ENCODE data around the gene SMYD4. TPM values are rescaled to one million over a fixed set of nuclear protein-coding genes. Genes with fewer than 3 reads are reported as not detected.

The SMYD4 gene
- total RNA-seq, 1 donor, result 10.1 TPM

- H3K4me1 ChIP-seq (ENCODE audit: insufficient read depth, low read length), result peaks cover 39% of the 10 kb centered on the region
- no peak overlapping the region for H3K27ac ChIP-seq (ENCODE audit: low read depth, low read length)
- H2AFZ ChIP-seq (ENCODE audit: low read length), result no peak overlapping the region
- H4K20me1 ChIP-seq (ENCODE audit: insufficient read depth, low read length), result no peaks in the 10 kb centered on the region
- peaks cover 11% of the 10 kb centered on the region for H3K36me3 ChIP-seq (ENCODE audit: insufficient read depth, low read length)
- no peak overlapping the region for H3K4me3 ChIP-seq (ENCODE audit: insufficient read depth, low read length)
- no peaks in the 10 kb centered on the region for H3K9me3 ChIP-seq (ENCODE audit: low read depth, low read length)
- H3K4me2 ChIP-seq (ENCODE audit: insufficient read depth, low read length), result no peak overlapping the region
- H3K27me3 ChIP-seq (ENCODE audit: insufficient read depth, low read length), result no peaks in the 10 kb centered on the region
- H3K79me2 ChIP-seq (ENCODE audit: insufficient read depth, low read length), result no peaks in the 10 kb centered on the region
- no peak for DNase-seq (ENCODE audit: insufficient read length, low spot score, missing footprints)
- no peak for TF ChIP-seq CTCF (IDR thresholded peaks at IDR 0.05; ENCODE audit: extremely low read depth, low read depth, low read length)
These were observed 43.8 kb downstream of the SMYD4 start for GRCh38 chr17:1785930-1786329.

DNA sequence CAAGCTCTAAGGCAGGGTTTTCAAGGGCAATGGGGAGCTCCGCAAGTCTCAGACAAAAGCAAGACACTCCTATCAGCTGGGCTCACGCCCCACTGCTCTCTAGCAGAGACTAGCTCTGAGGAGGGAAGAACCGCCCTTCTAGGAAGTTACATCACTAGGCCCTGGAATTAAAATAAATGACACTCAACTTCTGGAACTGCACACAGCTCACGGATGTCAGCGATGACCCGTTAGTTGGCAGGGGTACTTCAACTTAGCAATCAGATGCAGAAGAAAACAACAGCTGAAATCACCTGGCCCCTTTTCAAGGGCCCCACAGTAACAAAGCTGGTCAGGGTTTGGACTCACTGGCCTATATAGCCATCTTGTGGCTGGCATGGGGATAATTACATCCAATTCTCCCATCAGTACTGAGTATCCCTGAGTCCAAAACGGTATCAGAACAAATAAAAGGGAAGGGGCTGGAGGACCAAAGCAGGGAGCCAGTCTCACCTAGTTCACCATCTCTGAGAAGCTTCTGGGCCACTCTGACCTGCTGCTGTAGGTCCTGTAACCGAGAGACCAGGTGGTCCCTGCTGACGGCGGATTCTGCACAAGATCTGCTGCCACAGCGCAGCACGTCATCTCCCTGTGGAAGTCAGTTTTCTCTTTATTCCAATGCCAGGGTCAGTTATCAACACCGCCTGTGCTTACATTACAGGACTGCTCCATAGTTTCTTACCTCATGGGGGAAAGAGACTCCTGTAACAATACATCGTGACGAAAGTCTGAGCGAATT, 45.7 kb downstream of the SMYD4 start:
- H3K79me2 ChIP-seq (ENCODE audit: insufficient read depth, low read length), result no peaks in the 10 kb centered on the region
- no peaks in the 10 kb centered on the region for H3K27me3 ChIP-seq (ENCODE audit: insufficient read depth, low read length)
- peak overlapping the region; percentile 2 for H2AFZ ChIP-seq (ENCODE audit: low read length)
- TF ChIP-seq CTCF (IDR thresholded peaks at IDR 0.05; ENCODE audit: extremely low read depth, low read depth, low read length), result peak; percentile 88
- H3K4me3 ChIP-seq (ENCODE audit: insufficient read depth, low read length), result no peak overlapping the region
- peaks cover 3% of the 10 kb centered on the region for H4K20me1 ChIP-seq (ENCODE audit: insufficient read depth, low read length)
- H3K9me3 ChIP-seq (ENCODE audit: low read depth, low read length), result no peaks in the 10 kb centered on the region
- peaks cover 11% of the 10 kb centered on the region for H3K36me3 ChIP-seq (ENCODE audit: insufficient read depth, low read length)
- DNase-seq (ENCODE audit: insufficient read length, low spot score, missing footprints), result peak; percentile 86
- H3K27ac ChIP-seq (ENCODE audit: low read depth, low read length), result peak overlapping the region; percentile 75
- H3K4me2 ChIP-seq (ENCODE audit: insufficient read depth, low read length), result peak overlapping the region; percentile 12
- peaks cover 48% of the 10 kb centered on the region for H3K4me1 ChIP-seq (ENCODE audit: insufficient read depth, low read length)

DNA sequence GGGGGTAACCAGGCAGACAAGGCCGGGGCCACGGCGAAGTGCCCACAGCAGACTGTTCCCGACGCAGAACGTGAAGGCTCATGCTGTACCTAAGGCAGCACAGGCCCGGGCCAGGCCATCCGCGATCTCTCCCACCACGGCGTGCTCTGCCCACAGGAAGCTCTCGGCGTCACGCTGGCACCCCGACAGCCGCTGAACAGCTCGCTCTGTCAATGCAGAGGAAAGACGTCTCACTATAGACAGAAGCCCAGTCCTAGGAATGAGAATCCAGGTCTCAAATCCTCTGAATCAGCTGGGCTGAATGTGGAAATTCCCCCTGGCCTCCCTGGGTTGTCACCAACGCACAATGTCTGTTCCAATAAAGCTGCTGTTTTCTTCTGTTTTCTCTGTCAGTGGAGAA, 46.4 kb downstream of the SMYD4 start:
- Histone ChIP-seq H3K9me3 (ENCODE audit: low read depth, low read length) (no peaks in the 10 kb centered on the region), H2AFZ (ENCODE audit: low read length) (peak overlapping the region; percentile 0), H3K36me3 (ENCODE audit: insufficient read depth, low read length) (peaks cover 15% of the 10 kb centered on the region), H3K4me1 (ENCODE audit: insufficient read depth, low read length) (peaks cover 48% of the 10 kb centered on the region), H3K4me3 (ENCODE audit: insufficient read depth, low read length) (peak overlapping the region; percentile 6), H3K4me2 (ENCODE audit: insufficient read depth, low read length) (peak overlapping the region; percentile 12), H3K27me3 (ENCODE audit: insufficient read depth, low read length) (no peaks in the 10 kb centered on the region), H3K27ac (ENCODE audit: low read depth, low read length) (peak overlapping the region; percentile 75), H4K20me1 (ENCODE audit: insufficient read depth, low read length) (peaks cover 3% of the 10 kb centered on the region), H3K79me2 (ENCODE audit: insufficient read depth, low read length) (no peaks in the 10 kb centered on the region)
- peak; percentile 49 for DNase-seq (ENCODE audit: insufficient read length, low spot score, missing footprints)
- TF ChIP-seq CTCF (IDR thresholded peaks at IDR 0.05; ENCODE audit: extremely low read depth, low read depth, low read length), result no peak

DNA sequence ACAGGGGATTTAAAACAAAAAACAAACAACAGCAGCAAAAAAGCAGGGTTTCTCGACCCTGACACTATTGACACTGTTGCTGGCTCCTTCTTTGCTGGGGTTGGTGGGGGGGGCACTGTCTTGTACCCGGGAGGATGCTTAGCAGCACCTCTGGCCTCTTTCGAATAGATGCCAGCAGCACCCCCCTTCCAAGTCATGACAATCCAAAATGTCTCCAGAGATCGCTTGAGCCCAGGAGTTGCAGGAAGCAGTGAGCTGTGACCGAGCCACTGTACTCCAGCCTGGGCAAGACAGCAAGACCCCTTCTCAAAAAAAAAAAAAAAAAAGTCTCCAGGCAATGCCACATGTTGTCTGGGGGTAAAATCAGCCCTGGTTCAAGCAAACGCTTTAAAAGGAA, 47.5 kb downstream of the SMYD4 start:
- H3K4me1 ChIP-seq (ENCODE audit: insufficient read depth, low read length), result peaks cover 40% of the 10 kb centered on the region
- no peak overlapping the region for H2AFZ ChIP-seq (ENCODE audit: low read length)
- no peak overlapping the region for H3K4me3 ChIP-seq (ENCODE audit: insufficient read depth, low read length)
- peaks cover 23% of the 10 kb centered on the region for H3K36me3 ChIP-seq (ENCODE audit: insufficient read depth, low read length)
- no peaks in the 10 kb centered on the region for H3K79me2 ChIP-seq (ENCODE audit: insufficient read depth, low read length)
- peak overlapping the region; percentile 12 for H3K4me2 ChIP-seq (ENCODE audit: insufficient read depth, low read length)
- DNase-seq (ENCODE audit: insufficient read length, low spot score, missing footprints), result no peak
- TF ChIP-seq CTCF (IDR thresholded peaks at IDR 0.05; ENCODE audit: extremely low read depth, low read depth, low read length), result no peak
- peaks cover 3% of the 10 kb centered on the region for H4K20me1 ChIP-seq (ENCODE audit: insufficient read depth, low read length)
- no peaks in the 10 kb centered on the region for H3K27me3 ChIP-seq (ENCODE audit: insufficient read depth, low read length)
- peak overlapping the region; percentile 75 for H3K27ac ChIP-seq (ENCODE audit: low read depth, low read length)
- H3K9me3 ChIP-seq (ENCODE audit: low read depth, low read length), result no peaks in the 10 kb centered on the region

All from osteoblast (primary cell).